ENCODE measurements around the gene TRPV2. TPM values are rescaled to one million over a fixed set of nuclear protein-coding genes. Genes with fewer than 3 reads are reported as not detected.

TRPV2 gene
- total RNA-seq, 1 experiment from 2014 or later = 34.9 TPM

GRCh38 chr17:16446338-16446983, 31.1 kb downstream of the TRPV2 start:
- DNase-seq (ENCODE audit: low read depth, low spot score) (no peak), ATAC-seq (peak; percentile 12; the same call in 1 of the 2 replicates)
- TF ChIP-seq POLR2AphosphoS5 (IDR thresholded peaks at IDR 0.05; ENCODE audit: low read depth, low read length) (peak; percentile 52; the same call in 1 of the 2 replicates), SIN3A (IDR thresholded peaks at IDR 0.05; ENCODE audit: borderline replicate concordance, insufficient read depth, low read depth, low read length) (no peak)
- BruUV-seq (replicated peaks) = no TSS peak
- intact Hi-C loops (cut with micrococcal nuclease; ENCODE audit: unreplicated experiment) (no loop called here), in situ Hi-C loops (cut with HindIII; ENCODE audit: low pct_unique_long_range_greater_than_20kb, low sequenced_read_pairs) (no loop called here)
- Histone ChIP-seq H3K4me1 (ENCODE audit: control insufficient read depth, insufficient read depth, low read length) (peaks cover 21% of the 10 kb centered on the region), H3K27me3 (ENCODE audit: control insufficient read depth, insufficient read depth, low read length) (no peaks in the 10 kb centered on the region), H3K4me3 (ENCODE audit: low read depth in 2 of 2, low read length in 2 of 2) (no peak overlapping the region), H3K9me3 (ENCODE audit: control insufficient read depth, insufficient read depth, low read depth, low read length) (no peaks in the 10 kb centered on the region), H3K36me3 (ENCODE audit: control insufficient read depth, insufficient read depth, low read length) (peaks cover 10% of the 10 kb centered on the region), H3K27ac (ENCODE audit: low read length) (no peak overlapping the region)
- CTCF ChIA-PET = no interaction called here
- POLR2A ChIA-PET = no interaction called here

- ATAC-seq = no peak
- in situ Hi-C loops (cut with HindIII; ENCODE audit: low pct_unique_long_range_greater_than_20kb, low sequenced_read_pairs) (no loop called here), intact Hi-C loops (cut with micrococcal nuclease; ENCODE audit: unreplicated experiment) (no loop called here)
- Histone ChIP-seq H3K27ac (ENCODE audit: low read length) (no peak overlapping the region), H3K27me3 (ENCODE audit: control insufficient read depth, insufficient read depth, low read length) (no peaks in the 10 kb centered on the region), H3K9me3 (ENCODE audit: control insufficient read depth, insufficient read depth, low read depth, low read length) (no peaks in the 10 kb centered on the region), H3K36me3 (ENCODE audit: control insufficient read depth, insufficient read depth, low read length) (peaks cover 2% of the 10 kb centered on the region; the same call in 1 of the 2 replicates), H3K4me3 (ENCODE audit: low read depth in 2 of 2, low read length in 2 of 2) (no peak overlapping the region), H3K4me1 (ENCODE audit: control insufficient read depth, insufficient read depth, low read length) (peaks cover 9% of the 10 kb centered on the region)
- no peak for DNase-seq (ENCODE audit: low read depth, low spot score)
- no TSS peak for BruUV-seq (replicated peaks)
- ChIA-PET POLR2A (interaction anchor here (0.5 kb wide), 1 partner anchor 67 kb away, joined by 10 read pairs; the partner anchor contains the start of gene UBB), CTCF (no interaction called here)
- TF ChIP-seq CTCF (IDR thresholded peaks at IDR 0.05) (no peak), TCF7L2 (IDR thresholded peaks at IDR 0.05; ENCODE audit: low read depth, low read length) (no peak), POLR2AphosphoS5 (IDR thresholded peaks at IDR 0.05; ENCODE audit: low read depth, low read length) (no peak), REST (IDR thresholded peaks at IDR 0.05; ENCODE audit: insufficient read depth in 1 of 2, low read depth in 2 of 2, low read length in 1 of 2) (no peak), SIN3A (IDR thresholded peaks at IDR 0.05; ENCODE audit: borderline replicate concordance, insufficient read depth, low read depth, low read length) (no peak)
Observed at GRCh38 chr17:16447676-16448075, 32.3 kb downstream of the TRPV2 start.

GRCh38 chr17:16448490-16448889, 33.1 kb downstream of the TRPV2 start:
- Histone ChIP-seq H3K27ac (ENCODE audit: low read length) (no peak overlapping the region), H3K9me3 (ENCODE audit: control insufficient read depth, insufficient read depth, low read depth, low read length) (no peaks in the 10 kb centered on the region), H3K27me3 (ENCODE audit: control insufficient read depth, insufficient read depth, low read length) (no peaks in the 10 kb centered on the region), H3K36me3 (ENCODE audit: control insufficient read depth, insufficient read depth, low read length) (no peaks in the 10 kb centered on the region), H3K4me3 (ENCODE audit: low read depth in 2 of 2, low read length in 2 of 2) (no peak overlapping the region), H3K4me1 (ENCODE audit: control insufficient read depth, insufficient read depth, low read length) (peaks cover 1% of the 10 kb centered on the region)
- intact Hi-C loops (cut with micrococcal nuclease; ENCODE audit: unreplicated experiment) (no loop called here), in situ Hi-C loops (cut with HindIII; ENCODE audit: low pct_unique_long_range_greater_than_20kb, low sequenced_read_pairs) (no loop called here)
- DNase-seq (ENCODE audit: low read depth, low spot score) (no peak), ATAC-seq (no peak)
- POLR2A ChIA-PET = no interaction called here
- TF ChIP-seq TCF7L2 (IDR thresholded peaks at IDR 0.05; ENCODE audit: low read depth, low read length) = no peak
- no peak for TF ChIP-seq POLR2AphosphoS5 (IDR thresholded peaks at IDR 0.05; ENCODE audit: low read depth, low read length)
- no peak for TF ChIP-seq REST (IDR thresholded peaks at IDR 0.05; ENCODE audit: insufficient read depth in 1 of 2, low read depth in 2 of 2, low read length in 1 of 2)
- no peak for TF ChIP-seq SIN3A (IDR thresholded peaks at IDR 0.05; ENCODE audit: borderline replicate concordance, insufficient read depth, low read depth, low read length)
- BruUV-seq (replicated peaks) = no TSS peak
- CTCF ChIA-PET = no interaction called here
